Umbilical cord (tissue), 2 donors: ENCODE measurements around the gene KIF27. TPM values are rescaled to one million over a fixed set of nuclear protein-coding genes. Genes with fewer than 3 reads are reported as not detected.
"Not testable (repeated sequence)": the region's sequence is repeated elsewhere in the genome, so short reads cannot be mapped to it uniquely, and the experiment has no call there.

ENCODE experiments used
- DNase-seq: peaks from one replicate; pipeline ENCODE4 v3.0.0-alpha.2; 2015; ENCODE audit warnings: low spot score
- total RNA-seq: library from RNA; depleted of rRNA; stranded (reverse); fragments of >200 nt; gene quantifications from one replicate; pipeline ENCODE4 v1.2.3, GENCODE V29; 2014; ENCODE audit warnings: low replicate concordance; ENCODE audit not compliant: insufficient read depth

The KIF27 gene
- 21.7 TPM for total RNA-seq

GRCh38 chr9:83920927-83921707, at the start of gene KIF27:
Gene KIF27, minus strand, starts transcription at chr9:83921432. Its CDS starts 5,841 bp downstream, at chr9:83915591.
- peak; percentile 99 for DNase-seq

- DNase-seq: no peak
Observed at GRCh38 chr9:83969602-83970001, 48.4 kb upstream of the KIF27 start.

DNA sequence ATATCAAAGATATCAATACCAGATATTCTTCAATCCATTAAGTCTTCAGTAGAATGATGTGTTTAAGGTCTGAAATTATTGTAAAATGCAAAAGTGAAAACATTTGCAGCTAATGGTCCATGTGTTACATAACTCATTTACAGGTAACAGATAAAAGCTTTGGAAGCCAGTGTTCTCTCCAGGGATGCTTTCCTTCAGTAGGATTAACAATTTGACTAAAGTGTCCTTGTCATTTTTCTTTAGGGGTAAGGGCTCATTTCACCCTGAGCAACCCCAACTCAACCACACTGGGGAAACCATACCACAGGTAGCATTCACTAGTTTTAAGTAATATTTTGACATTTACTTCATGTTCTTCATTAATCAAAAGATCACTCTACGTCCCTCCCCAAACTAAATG, 45.8 kb upstream of the KIF27 start:
- no peak for DNase-seq

GRCh38 chr9:83966209-83966582, 45.0 kb upstream of the KIF27 start:
- no peak for DNase-seq

GRCh38 chr9:83965350-83966208, 44.3 kb upstream of the KIF27 start:
- no peak for DNase-seq

DNA sequence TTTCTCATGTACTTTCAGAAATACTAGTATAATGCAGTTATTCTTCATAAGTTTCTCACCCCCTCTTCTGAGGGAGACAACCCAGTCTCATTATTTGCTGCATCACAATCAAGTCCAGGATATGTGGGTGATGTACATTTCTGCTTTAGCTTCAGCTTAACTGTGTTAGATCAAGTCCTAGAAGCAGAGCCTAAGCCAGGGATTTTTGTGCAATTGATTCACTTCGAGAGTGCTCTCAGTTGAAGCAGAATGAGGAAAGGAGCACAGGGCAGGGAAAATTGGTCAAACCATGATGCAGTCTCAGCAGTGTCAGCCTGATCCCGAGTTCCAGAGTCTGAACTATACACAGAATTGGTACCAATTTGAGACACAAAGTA, 43.7 kb upstream of the KIF27 start:
- DNase-seq: peak; percentile 28

DNA sequence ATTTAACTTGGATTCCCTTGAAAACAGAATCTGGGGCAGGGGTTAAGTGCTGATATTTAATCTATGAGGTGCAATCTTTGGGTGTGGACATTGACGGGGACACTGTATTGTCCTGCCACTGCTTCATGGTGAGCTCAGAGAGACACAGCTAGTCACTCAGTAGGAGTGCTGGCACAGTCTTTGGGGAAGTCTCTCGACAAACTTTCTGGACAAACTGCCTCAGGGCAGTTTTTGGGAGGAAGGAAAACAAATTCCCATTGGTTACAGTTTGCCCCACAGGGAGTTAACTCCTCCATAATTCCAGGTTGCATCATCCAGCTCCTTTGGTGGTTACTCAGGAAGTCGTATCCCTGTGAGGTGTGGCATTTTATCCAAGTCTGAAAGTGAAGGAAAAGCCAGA, 40.9 kb upstream of the KIF27 start:
- DNase-seq: no peak

DNA sequence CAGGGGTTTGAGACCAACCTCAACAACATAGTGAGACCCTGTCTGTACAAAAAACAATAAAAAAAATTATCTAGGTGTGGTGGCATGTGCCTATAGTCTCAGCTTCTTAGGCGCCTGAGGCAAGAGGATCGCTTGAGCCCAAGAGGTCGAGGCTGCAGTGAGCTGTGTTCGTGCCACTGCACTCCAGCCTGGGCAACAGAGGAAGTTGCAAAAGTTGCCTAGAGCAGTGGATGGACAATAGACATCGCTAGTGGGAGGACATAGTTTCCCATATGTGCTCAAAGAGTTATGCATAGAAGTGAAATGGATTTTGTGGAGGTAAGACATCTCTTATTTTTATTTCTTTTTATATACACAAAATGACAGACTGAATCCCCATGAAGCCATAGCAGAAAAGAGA, 39.8 kb upstream of the KIF27 start:
- no peak for DNase-seq

DNA sequence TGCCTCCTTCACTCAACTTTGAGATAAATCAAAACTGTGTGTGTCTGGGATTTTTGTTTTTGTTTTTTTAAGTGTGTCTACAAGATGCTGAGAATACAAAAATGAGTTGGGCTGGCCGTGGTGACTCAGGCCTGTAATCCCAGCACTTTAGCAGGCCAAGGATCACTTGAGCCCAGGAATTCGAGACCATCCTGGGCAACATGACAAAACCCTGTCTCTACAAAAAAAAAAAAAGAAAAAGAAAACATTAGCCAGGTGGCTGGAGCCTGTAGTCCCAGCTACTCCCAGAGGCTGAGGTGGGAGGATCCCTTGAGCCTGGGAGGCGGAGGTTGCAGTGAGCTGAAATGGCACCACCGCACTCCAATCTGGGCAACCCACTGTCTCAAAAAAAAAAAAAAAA, 37.8 kb upstream of the KIF27 start:
- DNase-seq: peak; percentile 90

DNA sequence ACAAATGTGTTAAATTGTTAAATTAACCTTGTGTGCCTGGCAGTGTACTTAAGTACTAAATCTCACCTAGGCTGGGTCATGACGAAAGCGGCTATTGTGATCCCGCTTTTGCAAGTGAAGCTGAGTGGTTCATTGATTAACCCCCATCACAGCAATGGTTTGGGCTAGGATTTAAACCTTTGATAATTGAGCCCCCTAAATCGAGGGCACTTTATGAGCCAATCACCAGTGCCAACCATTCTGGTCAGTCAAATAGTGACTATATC, 35.9 kb upstream of the KIF27 start:
- DNase-seq: no peak

DNA sequence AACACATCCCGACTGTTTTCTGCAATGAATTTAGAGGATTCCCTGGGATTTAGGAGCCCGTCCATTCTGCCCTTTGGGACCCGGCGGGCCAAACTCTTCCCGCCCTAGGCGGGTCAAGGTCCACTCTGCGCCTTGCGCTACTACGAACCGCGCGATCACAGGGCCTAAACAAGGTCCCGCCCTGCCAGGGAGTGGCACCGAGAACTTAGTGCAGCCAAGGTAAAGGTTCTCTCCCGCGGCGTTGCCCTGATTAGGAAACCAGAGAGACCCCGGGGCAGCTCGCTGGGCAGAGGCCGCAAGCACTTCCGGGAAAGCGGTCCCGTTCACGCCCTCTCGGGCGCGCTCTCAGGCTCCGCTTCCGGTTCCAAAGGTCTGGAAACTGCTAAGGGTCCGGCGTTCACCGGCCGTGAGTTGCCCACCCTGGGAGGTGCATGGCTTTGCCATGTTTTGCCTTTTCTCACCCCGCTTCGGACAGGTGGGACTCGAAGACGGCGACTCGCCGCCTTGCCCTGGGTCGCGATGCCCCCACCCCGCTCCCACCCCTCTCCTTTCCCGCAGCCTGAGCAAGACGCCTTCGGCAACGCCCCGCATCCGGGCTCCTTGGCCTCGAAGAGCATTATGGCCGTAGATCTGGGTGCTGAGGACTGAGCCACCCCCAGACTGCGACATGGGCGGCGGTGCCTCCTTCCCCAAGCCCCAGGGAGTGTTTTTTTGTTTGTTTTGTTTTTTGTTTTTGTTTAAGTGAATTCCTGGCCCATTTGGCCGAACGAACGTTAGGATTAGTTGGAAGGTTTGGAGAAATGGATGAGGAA, 35.4 kb upstream of the KIF27 start:
- peak; percentile 80 for DNase-seq

GRCh38 chr9:83956086-83956435, 34.8 kb upstream of the KIF27 start:
- DNase-seq: no peak

- not testable (repeated sequence) for DNase-seq
Observed at GRCh38 chr9:83948096-83948495, 26.9 kb upstream of the KIF27 start.

DNA sequence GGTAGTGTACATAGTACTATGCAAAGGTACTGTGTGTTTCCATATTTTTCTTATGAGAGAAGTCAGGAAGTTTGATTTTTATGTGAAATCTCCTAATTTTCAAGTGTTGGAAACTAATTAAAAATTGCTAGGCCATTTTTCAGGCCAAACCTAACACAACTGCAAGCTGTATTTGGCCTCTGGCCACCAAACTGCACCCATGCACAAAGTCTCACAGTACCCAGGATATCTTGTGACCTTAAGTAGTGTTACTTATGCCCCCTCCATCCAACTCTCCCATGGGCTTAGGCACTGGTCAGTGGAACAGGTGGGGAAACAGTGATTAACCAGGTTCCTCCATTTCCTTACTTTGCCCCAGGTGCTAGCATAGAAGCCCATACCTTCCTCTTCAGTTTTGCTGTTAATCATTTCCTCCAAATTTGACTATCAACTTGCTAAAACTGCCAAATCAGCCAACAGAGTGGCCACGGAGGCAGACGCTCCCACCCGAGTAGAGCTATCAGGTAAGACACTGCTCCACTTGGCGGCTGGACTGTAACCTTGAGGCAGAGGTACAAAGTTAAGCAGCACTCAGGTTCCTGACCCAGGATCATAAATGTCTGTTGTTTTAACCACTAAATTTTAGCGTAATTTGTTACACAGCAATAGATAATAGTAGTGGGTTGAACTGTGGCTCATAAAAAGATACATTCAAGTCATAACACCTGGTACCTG, 19.5 kb upstream of the KIF27 start:
- no peak for DNase-seq

- peak; percentile 75 for DNase-seq
Observed at GRCh38 chr9:83937861-83938455, 16.7 kb upstream of the KIF27 start.

- no peak for DNase-seq
Observed at GRCh38 chr9:83936523-83936922, 15.3 kb upstream of the KIF27 start.

DNA sequence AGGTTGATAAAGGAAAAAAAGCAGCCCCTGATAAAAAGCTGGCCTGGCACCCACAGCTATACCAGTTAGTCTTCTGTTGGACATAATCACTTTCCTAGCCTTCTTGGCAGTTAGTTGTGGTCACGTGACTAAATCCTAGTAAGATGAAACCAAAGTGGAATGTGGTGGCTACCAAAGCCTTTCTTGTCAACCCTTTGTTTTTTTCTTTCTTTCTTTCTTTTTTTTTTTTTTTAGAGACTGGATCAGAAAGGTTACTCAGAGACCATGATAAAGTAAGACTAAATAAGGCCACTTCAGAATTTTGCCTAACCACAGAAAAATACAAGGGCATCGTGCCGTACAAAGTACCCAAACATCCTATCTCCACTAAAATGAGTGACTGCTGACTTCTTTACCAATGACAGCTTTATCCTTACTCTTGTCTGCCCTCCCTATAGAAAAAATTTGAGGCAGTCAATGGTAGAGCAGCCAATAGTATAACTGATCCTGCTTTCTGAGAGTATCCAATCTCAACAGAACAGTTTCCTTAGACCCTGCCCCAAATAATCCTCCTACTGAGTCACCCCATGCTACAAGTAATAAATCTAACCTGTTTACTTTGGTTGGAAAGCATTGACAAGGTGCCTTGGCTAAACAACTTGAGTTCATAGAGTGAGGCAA, 14.2 kb upstream of the KIF27 start:
- DNase-seq: peak; percentile 20

- no peak for DNase-seq
Observed at GRCh38 chr9:83934569-83935275, 13.5 kb upstream of the KIF27 start.

DNA sequence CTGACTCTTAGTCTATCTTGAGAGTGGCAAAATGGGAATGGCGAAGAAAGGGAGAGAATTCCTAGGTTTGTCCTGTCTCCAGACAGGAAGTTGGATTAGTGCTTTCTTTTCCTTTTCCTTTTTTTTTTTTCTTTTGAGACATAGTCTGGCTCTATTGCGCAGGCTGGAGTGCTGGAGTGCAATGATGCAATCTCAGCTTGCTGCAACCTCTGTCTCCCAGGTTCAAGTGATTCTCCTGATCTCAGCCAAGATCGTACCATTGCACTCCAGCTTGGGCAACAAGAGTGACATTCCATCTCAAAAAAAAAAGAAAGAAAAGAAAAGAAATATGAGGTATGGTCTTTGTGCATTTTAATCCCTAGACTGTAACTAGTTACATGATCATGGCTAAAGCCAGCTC, 12.6 kb upstream of the KIF27 start:
- DNase-seq: peak; percentile 35

DNA sequence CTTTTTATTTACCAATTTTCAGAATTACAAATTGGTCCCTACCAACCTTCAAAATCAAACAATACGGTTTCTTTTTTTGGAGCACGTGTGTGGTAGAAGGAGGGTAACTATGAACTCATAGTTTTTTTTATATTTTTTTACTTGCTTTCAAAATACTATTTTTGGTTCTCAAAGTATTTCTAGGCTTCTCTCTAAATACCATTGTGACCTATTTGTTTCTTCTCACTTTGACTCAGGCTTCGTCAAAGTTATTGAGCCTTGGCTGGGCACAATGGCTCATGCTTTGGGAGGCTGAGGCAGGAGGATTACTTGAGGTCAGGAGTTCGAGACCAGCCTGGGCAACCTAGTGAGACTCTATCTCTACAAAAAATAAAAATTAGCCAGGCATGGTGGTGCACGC, 11.6 kb upstream of the KIF27 start:
- DNase-seq: no peak
